SH-SY5Y (cell line): ENCODE results near the gene CACNA1I.

Experiments used
- GATA2 ChIP-seq: IDR thresholded peaks from 2 replicates; pipeline ENCODE4 v1.6.1; 2011; ENCODE audit warnings: mild to moderate bottlenecking, low read depth, low read length
- GATA3 ChIP-seq: IDR thresholded peaks from 2 replicates; pipeline ENCODE4 v1.6.1; 2011; ENCODE audit warnings: low read depth, mild to moderate bottlenecking, low read length, moderate library complexity

DNA sequence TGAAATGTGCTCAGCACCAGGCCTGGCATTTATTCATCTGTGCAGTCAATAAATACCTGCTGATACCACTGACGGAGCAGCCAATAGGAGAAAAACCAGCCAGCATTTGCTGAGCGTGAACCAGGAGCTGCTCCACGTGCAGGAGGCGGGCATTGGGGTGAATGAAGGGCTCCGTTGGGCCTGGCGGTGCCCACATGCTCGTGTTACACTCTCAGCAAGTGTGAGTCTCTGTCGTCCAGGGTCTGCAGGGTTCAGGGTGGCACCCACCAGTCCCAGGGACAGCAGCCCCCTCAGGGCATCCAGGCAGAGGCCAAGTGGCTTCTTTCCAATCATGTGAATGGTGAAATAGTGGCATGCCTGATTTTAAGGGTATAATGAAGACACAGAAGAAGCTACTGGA lies 33.8 kb upstream of the CACNA1I start:
- no peak for TF ChIP-seq GATA2
- no peak for TF ChIP-seq GATA3
